Endothelial cell of umbilical vein (primary cell): ENCODE results near the gene MAJIN.

Experiments
- EZH2 ChIP-seq: IDR thresholded peaks from 2 replicates; pipeline ENCODE4 v1.6.1; 2012; ENCODE audit warnings: borderline replicate concordance, low read depth, mild to moderate bottlenecking, moderate library complexity, low read length, inconsistent platforms; ENCODE audit not compliant: severe bottlenecking
- FOS ChIP-seq: IDR thresholded peaks from 2 replicates; pipeline ENCODE4 v1.6.1; 2011; ENCODE audit warnings: mild to moderate bottlenecking, low read length, moderate library complexity, borderline replicate concordance; ENCODE audit not compliant: insufficient read depth
- GATA2 ChIP-seq: IDR thresholded peaks from 2 replicates; pipeline ENCODE4 v1.7.0; 2011; ENCODE audit warnings: low read depth, mild to moderate bottlenecking, moderate library complexity, mixed read lengths, low read length; ENCODE audit not compliant: insufficient read length, insufficient read depth
- JUN ChIP-seq: IDR thresholded peaks from 2 replicates; pipeline ENCODE4 v1.6.1; 2011; ENCODE audit warnings: borderline replicate concordance, low read depth; ENCODE audit not compliant: insufficient read length, insufficient read depth
- MYC ChIP-seq: IDR thresholded peaks from one replicate; pipeline ENCODE4 v1.6.1; 2011; ENCODE audit warnings: mild to moderate bottlenecking, low read depth, low read length
- POLR2A ChIP-seq: IDR thresholded peaks from 2 replicates; pipeline ENCODE4 v1.6.1; 2012; ENCODE audit warnings: low read depth, mild to moderate bottlenecking, control low read depth, low read length
- POLR2AphosphoS5 ChIP-seq: IDR thresholded peaks from 2 replicates; pipeline ENCODE4 v1.6.1; 2012; ENCODE audit warnings: low read depth, mild to moderate bottlenecking, control low read depth, low read length, moderate library complexity; ENCODE audit not compliant: insufficient read depth
- TF ChIP-seq, protein P1 (sequence below), 2 donors: IDR thresholded peaks; 1 replicate in 1 of 2; 2 replicates in 1 of 2; pipeline ENCODE4 v1.5.1; 2011; ENCODE audit warnings: low read length in 2 of 2, mild to moderate bottlenecking in 2 of 2, moderate library complexity in 2 of 2, control low read depth in 1 of 2, inconsistent platforms in 1 of 2, low read depth in 1 of 2; ENCODE audit not compliant: insufficient read depth in 1 of 2; ENCODE audit errors: extremely low read depth in 1 of 2
- TF ChIP-seq, protein P2 (sequence below): IDR thresholded peaks from 2 replicates; pipeline ENCODE4 v1.6.1; 2011; ENCODE audit not compliant: insufficient read depth, insufficient read length

DNA sequence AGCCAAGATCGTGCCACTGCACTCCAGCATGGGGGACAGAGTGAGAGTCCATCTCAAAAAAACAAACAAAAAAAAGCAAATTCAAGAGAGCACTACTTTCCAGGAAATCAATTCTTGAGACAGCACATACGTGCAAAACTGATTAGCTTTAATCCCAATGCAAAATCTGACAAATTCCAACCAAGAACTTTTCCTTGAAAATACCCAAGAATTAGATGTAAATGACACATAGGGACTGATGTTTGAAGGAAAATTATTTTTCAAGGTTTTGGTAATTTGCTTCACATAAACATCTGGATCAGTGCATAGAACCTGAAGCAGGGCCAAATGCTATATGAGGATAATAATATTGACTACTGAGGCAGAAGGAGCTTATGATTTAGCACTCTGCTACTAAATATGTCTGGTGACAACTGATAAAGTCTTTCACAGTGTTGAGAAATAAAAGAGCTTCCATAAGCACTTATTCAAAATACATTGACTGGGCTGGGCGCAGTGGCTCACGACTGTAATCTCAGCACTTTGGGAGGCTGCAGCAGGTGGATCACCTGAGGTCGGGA lies 8.8 kb downstream of the MAJIN start:
- TF ChIP-seq, protein P1, sequence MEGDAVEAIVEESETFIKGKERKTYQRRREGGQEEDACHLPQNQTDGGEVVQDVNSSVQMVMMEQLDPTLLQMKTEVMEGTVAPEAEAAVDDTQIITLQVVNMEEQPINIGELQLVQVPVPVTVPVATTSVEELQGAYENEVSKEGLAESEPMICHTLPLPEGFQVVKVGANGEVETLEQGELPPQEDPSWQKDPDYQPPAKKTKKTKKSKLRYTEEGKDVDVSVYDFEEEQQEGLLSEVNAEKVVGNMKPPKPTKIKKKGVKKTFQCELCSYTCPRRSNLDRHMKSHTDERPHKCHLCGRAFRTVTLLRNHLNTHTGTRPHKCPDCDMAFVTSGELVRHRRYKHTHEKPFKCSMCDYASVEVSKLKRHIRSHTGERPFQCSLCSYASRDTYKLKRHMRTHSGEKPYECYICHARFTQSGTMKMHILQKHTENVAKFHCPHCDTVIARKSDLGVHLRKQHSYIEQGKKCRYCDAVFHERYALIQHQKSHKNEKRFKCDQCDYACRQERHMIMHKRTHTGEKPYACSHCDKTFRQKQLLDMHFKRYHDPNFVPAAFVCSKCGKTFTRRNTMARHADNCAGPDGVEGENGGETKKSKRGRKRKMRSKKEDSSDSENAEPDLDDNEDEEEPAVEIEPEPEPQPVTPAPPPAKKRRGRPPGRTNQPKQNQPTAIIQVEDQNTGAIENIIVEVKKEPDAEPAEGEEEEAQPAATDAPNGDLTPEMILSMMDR (IDR thresholded peaks at IDR 0.05; ENCODE audit: extremely low read depth in 1 of 2, insufficient read depth in 1 of 2, low read depth in 1 of 2, low read length in 2 of 2), result no peak
- TF ChIP-seq POLR2A, result no peak
- no peak for TF ChIP-seq EZH2
- TF ChIP-seq POLR2AphosphoS5, result no peak
- no peak for TF ChIP-seq GATA2
- TF ChIP-seq, protein P2, sequence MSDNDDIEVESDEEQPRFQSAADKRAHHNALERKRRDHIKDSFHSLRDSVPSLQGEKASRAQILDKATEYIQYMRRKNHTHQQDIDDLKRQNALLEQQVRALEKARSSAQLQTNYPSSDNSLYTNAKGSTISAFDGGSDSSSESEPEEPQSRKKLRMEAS, result no peak
- TF ChIP-seq MYC, result no peak
- no peak for TF ChIP-seq FOS
- TF ChIP-seq JUN, result no peak
